Heart left ventricle (tissue), 16 donors: ENCODE measurements around the gene TUBG2. TPM values are rescaled to one million over a fixed set of nuclear protein-coding genes. Genes with fewer than 3 reads are reported as not detected.

Experiments
- ATAC-seq, 4 donors: fragments of 200-7000 bp; cut with Tn5 transposase; one replicate each; pipeline ENCODE4 v1.9.1; 2020 to 2022; ENCODE audit warnings: moderate library complexity in 4 of 4, mild to moderate bottlenecking in 3 of 4, moderate number of reproducible peaks in 1 of 4
- DNase-seq, 5 donors: peaks; one replicate each; pipeline ENCODE4 v3.0.0-alpha.2; 2020
- H3K27ac ChIP-seq, 12 donors: fragments of 200-600 bp; sonication (generic) in 4 of 12; one replicate each; pipeline versions ENCODE4 v1.5.0 to v1.8.0; 2016 to 2022; ENCODE audit warnings: mild to moderate bottlenecking in 2 of 12
- H3K27me3 ChIP-seq, 9 donors: fragments of 200-600 bp; sonication (generic) in 2 of 9; one replicate each; pipeline versions ENCODE4 v1.5.1 to v1.8.0; 2016 to 2022; ENCODE audit warnings: mild to moderate bottlenecking in 3 of 9
- H3K36me3 ChIP-seq, 9 donors: fragments of 200-600 bp; sonication (generic) in 2 of 9; one replicate each; pipeline versions ENCODE4 v1.5.0 to v1.8.0; 2018 to 2022; ENCODE audit warnings: mild to moderate bottlenecking in 2 of 9
- H3K4me1 ChIP-seq, 12 donors: fragments of 200-600 bp; sonication (generic) in 4 of 12; one replicate each; pipeline versions ENCODE4 v1.5.0 to v1.8.0; 2016 to 2022; ENCODE audit warnings: mild to moderate bottlenecking in 3 of 12
- H3K4me3 ChIP-seq, 12 donors: fragments of 200-600 bp; sonication (generic) in 4 of 12; one replicate each; pipeline versions ENCODE4 v1.5.0 to v1.8.0; 2017 to 2022; ENCODE audit warnings: mild to moderate bottlenecking in 9 of 12, moderate library complexity in 4 of 12
- H3K9me3 ChIP-seq, 12 donors: fragments of 200-600 bp; sonication (generic) in 4 of 12; one replicate each; pipeline versions ENCODE4 v1.5.0 to v1.8.0; 2016 to 2022; ENCODE audit warnings: mild to moderate bottlenecking in 1 of 12
- POLR2A ChIP-seq, 2 donors: fragments of 450-650 bp; IDR thresholded peaks; one replicate each; pipeline ENCODE4 v1.6.1; 2017; ENCODE audit warnings: antibody characterized with exemption in 2 of 2, mild to moderate bottlenecking in 2 of 2, moderate library complexity in 2 of 2
- WGBS, 4 donors: extraction: QIAGEN DNeasy Blood & Tissue Kit in 2 of 4; methylation state at CpG; one replicate each; pipeline versions ENCODE4 v1.1.5 to v1.1.7; 2013 to 2018; 5-methylcytosine and 5-hydroxymethylcytosine counted together
- intact Hi-C, 10 donors: fragments of 100-400 bp; cut with DNase I; formaldehyde crosslinking; loops; one replicate each; pipeline versions ENCODE4 v1.11.1 to v1.14.2; 2022
- polyA plus RNA-seq, 2 donors: library from polyadenylated mRNA; stranded (reverse); fragments of 200-250 nt; gene quantifications; one replicate each; pipeline ENCODE4 v1.2.3, GENCODE V29; 2013
- total RNA-seq, 9 donors: library from RNA; depleted of rRNA in 2 of 9; stranded (reverse); fragments of >200 nt in 2 of 9; fragmentation: NEBNext Ultra II Directional in 3 of 9; extraction: Animal tissue kit (Norgen Biotek cat#: 25700) in 3 of 9; gene quantifications; one replicate each; pipeline versions ENCODE4 v1.1.0 to v1.2.4, GENCODE V29; 2016 to 2023
- TF ChIP-seq, protein P1 (sequence below), 12 donors: fragments of 200-600 bp; sonication (generic) in 4 of 12; IDR thresholded peaks; one replicate each; pipeline versions ENCODE4 v1.5.0 to v1.8.0; 2018 to 2022; ENCODE audit warnings: antibody characterized with exemption in 12 of 12, mild to moderate bottlenecking in 5 of 12
- donor health status: ischemic (EF 13 %, LVEDD 7.1; RV severe dilation, severe dysfunction).
- donor health status: healthy with polysubstance abuse.
- donor health status: DM: no; HTN: yes; CAD: no.
- donor health status: DM: no; HTN: no; CAD: no.
- donor health status: ischemic (EF 25% LVEDD 6.9; RV normal size, moderate dysfunction).
- donor health status: ischemic (EF 25% LVEDD 5.7; RV mildly dilated, moderate dysfunction).
- donor health status: healthy.
- donor health status: DM: yes; HTN: yes; CAD: no.
- donor health status: ischemic (EF 35%, LVEDD 5.7; RV mildly dilated, moderate dysfunction).
- donor health status: nonischemic (EF 11% LVEDD 7.7; RV severe dilation, severe dysfunction).
- donor health status: DM: yes; HTN: yes; CAD: no.
- donor health status: PGD.
- donor health status: ischemic (EF 29% LVEDD 5.4; RV normal size, mild dysfunction).
- donor health status: nonischemic (EF 23%, LVEDD 6.1; RV moderate dilation, normal function).

TUBG2 gene
- total and polyA plus RNA-seq, 11 donors, result 8.6 to 28.2 (median 15.3) TPM

DNA sequence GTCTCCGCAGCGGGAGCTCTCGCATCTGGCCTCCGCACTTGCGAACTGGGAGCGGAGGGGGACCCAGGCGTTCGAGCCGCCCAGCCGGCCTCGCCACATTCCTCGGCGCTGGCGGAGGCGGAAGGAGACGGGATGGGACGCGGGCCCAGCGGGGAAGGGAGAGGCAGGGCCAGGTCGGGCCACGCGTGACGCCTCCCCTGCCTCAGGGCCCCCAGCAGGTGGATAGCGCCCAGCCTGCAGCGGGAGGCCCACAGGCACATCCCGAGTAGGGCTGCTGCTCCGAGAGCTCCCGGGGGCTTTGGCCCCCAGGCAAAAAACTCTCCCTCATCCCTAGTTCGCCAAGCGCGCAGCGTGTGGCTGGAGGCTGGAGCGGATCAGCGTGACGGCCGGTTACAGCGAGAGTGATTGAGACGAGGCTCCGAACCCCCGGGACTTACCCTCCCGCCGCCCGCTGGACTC is 16.9 kb downstream of the TUBG2 start:
- DNase-seq (peak; percentile 60 to 82 (median 69)), ATAC-seq (peak in 1 of 4 donors; percentile 1)
- TF ChIP-seq, protein P1, sequence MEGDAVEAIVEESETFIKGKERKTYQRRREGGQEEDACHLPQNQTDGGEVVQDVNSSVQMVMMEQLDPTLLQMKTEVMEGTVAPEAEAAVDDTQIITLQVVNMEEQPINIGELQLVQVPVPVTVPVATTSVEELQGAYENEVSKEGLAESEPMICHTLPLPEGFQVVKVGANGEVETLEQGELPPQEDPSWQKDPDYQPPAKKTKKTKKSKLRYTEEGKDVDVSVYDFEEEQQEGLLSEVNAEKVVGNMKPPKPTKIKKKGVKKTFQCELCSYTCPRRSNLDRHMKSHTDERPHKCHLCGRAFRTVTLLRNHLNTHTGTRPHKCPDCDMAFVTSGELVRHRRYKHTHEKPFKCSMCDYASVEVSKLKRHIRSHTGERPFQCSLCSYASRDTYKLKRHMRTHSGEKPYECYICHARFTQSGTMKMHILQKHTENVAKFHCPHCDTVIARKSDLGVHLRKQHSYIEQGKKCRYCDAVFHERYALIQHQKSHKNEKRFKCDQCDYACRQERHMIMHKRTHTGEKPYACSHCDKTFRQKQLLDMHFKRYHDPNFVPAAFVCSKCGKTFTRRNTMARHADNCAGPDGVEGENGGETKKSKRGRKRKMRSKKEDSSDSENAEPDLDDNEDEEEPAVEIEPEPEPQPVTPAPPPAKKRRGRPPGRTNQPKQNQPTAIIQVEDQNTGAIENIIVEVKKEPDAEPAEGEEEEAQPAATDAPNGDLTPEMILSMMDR (IDR thresholded peaks at IDR 0.05), result peak in 1 of 12 donors; percentile 11
- TF ChIP-seq POLR2A (IDR thresholded peaks at IDR 0.05), result no peak
- peak overlapping the region; percentile 79 to 97 (median 92) for H3K4me3 ChIP-seq
- H3K4me1 ChIP-seq, result peaks cover 2 to 72% (median 55%) of the 10 kb centered on the region in 12 donors
- WGBS, 4 donors, result 0 to 1% (median 1%) methylated on average over 14 to 43 of the region's 43 CpGs
- H3K9me3 ChIP-seq, result no peaks in the 10 kb centered on the region
- H3K27me3 ChIP-seq, result peaks cover 0 to 39% (median 0%) of the 10 kb centered on the region in 9 donors
- H3K27ac ChIP-seq, result peak overlapping the region; percentile 66 to 98 (median 96)
- intact Hi-C loops, result loop anchor here in 5 of 10 donors (2.0 to 10.0 kb wide), 3 partner anchors 61 to 99 kb away; partner anchors contain the start of genes PSMC3IP (in 2 of the 5), RETREG3 (in 2 of the 5) and TUBG1 (in 2 of the 5)
- H3K36me3 ChIP-seq, result peaks cover 0 to 28% (median 26%) of the 10 kb centered on the region in 9 donors

DNA sequence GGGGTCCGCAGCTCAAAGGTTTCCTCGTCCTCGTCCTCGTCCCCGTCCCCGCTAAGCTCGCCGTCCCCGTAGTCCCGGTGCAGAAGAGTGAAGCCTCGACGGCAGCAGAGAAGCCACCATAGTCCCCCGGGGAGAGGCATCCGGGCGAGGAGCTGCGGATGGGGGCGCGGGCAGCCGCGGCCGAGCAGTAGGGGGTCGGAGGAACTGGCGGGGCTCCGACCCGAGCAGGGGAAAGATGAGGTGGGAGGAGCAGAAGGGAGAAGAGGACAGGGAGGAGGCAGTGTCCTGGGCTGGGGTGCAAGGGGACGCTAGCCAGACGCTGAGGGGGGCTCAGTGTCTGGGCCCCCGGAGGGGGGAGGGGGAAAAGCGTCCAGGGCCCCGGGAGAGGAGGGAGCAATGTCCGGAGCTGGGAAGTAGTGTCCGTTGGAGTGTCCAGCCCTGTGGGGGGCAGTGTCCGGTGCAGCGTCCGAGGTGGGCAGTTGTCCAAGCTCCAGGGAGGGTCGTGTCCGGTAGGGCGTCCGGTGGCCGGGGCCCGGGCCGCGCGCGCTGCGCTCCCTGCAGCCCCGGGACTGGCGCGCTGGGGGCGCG is 17.4 kb downstream of the TUBG2 start, which contains the start of gene PLEKHH3:
PLEKHH3 (minus strand) TSS at position 571 of the 588 bp plus-strand sequence; CDS start at position 140, 431 bp downstream.
- peaks cover 2 to 74% (median 59%) of the 10 kb centered on the region in 12 donors for H3K4me1 ChIP-seq

DNA sequence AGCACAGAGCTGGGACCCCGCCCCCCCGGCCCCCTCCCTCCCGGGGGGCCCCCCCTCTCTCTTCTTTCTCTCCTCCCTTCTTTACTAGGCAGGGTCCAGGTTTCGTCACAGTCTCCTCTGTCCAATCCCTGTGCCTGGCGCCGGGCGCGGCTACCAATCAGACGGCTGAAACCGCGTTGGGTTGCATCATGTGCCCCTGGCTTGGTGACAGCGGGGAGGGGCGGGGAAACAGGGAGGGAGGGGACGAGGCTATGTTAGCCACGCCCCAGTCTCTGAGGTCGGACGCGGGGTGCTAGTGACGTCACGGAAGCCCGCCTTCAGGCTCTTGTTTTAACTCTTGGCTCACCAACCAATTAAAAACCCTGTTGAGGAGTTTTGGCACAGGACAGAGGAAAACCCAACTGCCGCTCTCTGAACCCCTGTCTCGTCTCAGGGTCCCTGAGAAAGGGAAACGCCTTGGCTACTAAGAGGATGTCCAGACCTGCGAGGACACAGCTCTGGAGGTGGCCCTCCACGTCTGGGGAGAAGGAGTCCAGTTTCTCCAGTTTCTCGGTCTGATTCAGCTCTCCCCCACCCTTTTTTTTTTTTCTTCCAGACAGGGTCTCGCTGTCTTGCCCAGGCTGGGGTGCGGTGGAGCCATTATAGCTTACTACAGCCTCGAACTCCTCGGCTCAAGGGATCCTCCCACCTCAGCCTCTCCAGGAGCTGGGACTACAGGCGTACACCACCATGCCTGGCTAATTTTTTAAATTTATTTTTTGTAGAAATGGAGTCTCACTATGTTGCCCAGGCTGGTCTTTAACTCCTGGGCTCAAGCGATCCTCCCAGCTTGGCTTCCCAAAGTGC is 18.2 kb downstream of the TUBG2 start:
- H3K4me1 ChIP-seq, result peaks cover 2 to 81% (median 65%) of the 10 kb centered on the region in 12 donors
- peak overlapping the region; percentile 79 to 97 (median 92) for H3K4me3 ChIP-seq
- H3K27ac ChIP-seq, result peak overlapping the region; percentile 66 to 99 (median 96)
- H3K36me3 ChIP-seq, result peaks cover 0 to 16% (median 14%) of the 10 kb centered on the region in 9 donors
- WGBS, 4 donors, result 2 to 4% (median 3%) methylated on average over 21 to 33 of the region's 33 CpGs
- ATAC-seq, result peak; percentile 70 to 87 (median 82)
- H3K27me3 ChIP-seq, result peaks cover 0 to 35% (median 0%) of the 10 kb centered on the region in 9 donors
- no peaks in the 10 kb centered on the region for H3K9me3 ChIP-seq
- intact Hi-C loops, result loop anchor here in 4 of 10 donors (2.0 to 10.0 kb wide), 3 partner anchors 62 to 100 kb away; partner anchors contain the start of genes PSMC3IP (in 2 of the 4), RETREG3 (in 1 of the 4) and TUBG1 (in 1 of the 4)
- peak; percentile 100 for DNase-seq
- TF ChIP-seq POLR2A (IDR thresholded peaks at IDR 0.05), result no peak
- TF ChIP-seq, protein P1 (IDR thresholded peaks at IDR 0.05), result no peak

More for the DNA sequence above, 17.4 kb downstream of the TUBG2 start, which contains the start of gene PLEKHH3:
- DNase-seq (no peak), ATAC-seq (peak in 2 of 4 donors; percentile 1 to 3)
- intact Hi-C loops, result loop anchor here in 4 of 10 donors (2.0 to 10.0 kb wide), 3 partner anchors 62 to 99 kb away; partner anchors contain the start of genes PSMC3IP (in 2 of the 4), RETREG3 (in 1 of the 4) and TUBG1 (in 1 of the 4)
- peak within 1 kb of the TSS; percentile 79 to 97 (median 92) for H3K4me3 ChIP-seq
- TF ChIP-seq, protein P1 (IDR thresholded peaks at IDR 0.05), result peak in 8 of 12 donors; percentile 7 to 50 (median 21)
- peak; percentile 13 to 92 for TF ChIP-seq POLR2A (IDR thresholded peaks at IDR 0.05)
- H3K27ac ChIP-seq, result peak within 1 kb of the TSS; percentile 76 to 99 (median 96)
- H3K27me3 ChIP-seq, result peaks cover 0 to 35% (median 0%) of the 10 kb centered on the region in 9 donors
- H3K36me3 ChIP-seq, result peaks cover 0 to 23% (median 21%) of the 10 kb centered on the region in 9 donors
- WGBS, 4 donors, result 0 to 1% (median 0%) methylated on average over 42 to 51 of the region's 51 CpGs
- H3K9me3 ChIP-seq, result no peaks in the 10 kb centered on the region
